Endothelial cell of umbilical vein (primary cell): ENCODE results near the gene TNFRSF4. TPM values are rescaled to one million over a fixed set of nuclear protein-coding genes. Genes with fewer than 3 reads are reported as not detected.

Experiments used
- BruUV-seq: library from RNA; stranded (reverse); fragments of 400-500 nt; replicated peaks from 2 replicates; lab custom pipeline; 2021; lab: Mats Ljungman, UMichigan
- CTCF ChIA-PET: fragments of 300-600, 350-600 bp; sonication (Branson Sonifier 250); formaldehyde crosslinking; loops from one replicate; lab custom pipeline; 2021; ENCODE audit warnings: antibody characterized with exemption, inconsistent platforms; lab: Charles Lee
- POLR2A ChIA-PET: fragments of 300-600, 350-600 bp; sonication (Branson Sonifier 250); formaldehyde crosslinking; loops from one replicate; lab custom pipeline; 2021; ENCODE audit warnings: antibody characterized with exemption, inconsistent platforms; lab: Charles Lee
- DNase-seq: peaks from one replicate; pipeline ENCODE4 v3.0.0-alpha.2; 2011; ENCODE audit warnings: low read depth, low spot score
- FAIRE-seq: peaks from 2 replicates; lab custom pipeline; 2011; peaks lifted over from hg19 to GRCh38; lab: Jason Lieb, UNC
- H2AFZ ChIP-seq: 2 replicates; pipeline ENCODE4 v1.6.0; 2012; ENCODE audit warnings: low read depth, low read length, control low read depth, inconsistent platforms
- H3K27ac ChIP-seq: 2 replicates; pipeline ENCODE4 v1.5.1; 2011; ENCODE audit warnings: low read depth, mild to moderate bottlenecking, control low read depth, low read length, moderate library complexity; ENCODE audit not compliant: insufficient read depth
- H3K27me3 ChIP-seq, 2 experiments: 2 replicates each; pipeline versions ENCODE4 v1.6.0 to v1.6.1; 2011; ENCODE audit warnings: low read length in 2 of 2, mixed read lengths in 1 of 2; ENCODE audit not compliant: control insufficient read depth in 2 of 2, insufficient read depth in 2 of 2
- H3K36me3 ChIP-seq, 2 experiments: 2 replicates in 1 of 2; 3 replicates in 1 of 2; pipeline ENCODE4 v1.5.1; 2011; ENCODE audit warnings: low read length in 2 of 2, mild to moderate bottlenecking in 1 of 2, moderate library complexity in 1 of 2; ENCODE audit not compliant: control insufficient read depth in 2 of 2, insufficient read depth in 2 of 2; ENCODE audit errors: extremely low read depth in 1 of 2
- H3K4me1 ChIP-seq: 3 replicates; pipeline ENCODE4 v1.5.1; 2011; ENCODE audit warnings: mild to moderate bottlenecking, low read length; ENCODE audit not compliant: control insufficient read depth, insufficient read depth; ENCODE audit errors: extremely low read depth
- H3K4me2 ChIP-seq: 2 replicates; pipeline ENCODE4 v1.6.1; 2011; ENCODE audit warnings: low read length, control low read depth, mixed read lengths; ENCODE audit not compliant: insufficient read depth
- H3K4me3 ChIP-seq, 3 experiments: fragments of 200-600 bp in 1 of 3; sonication (generic), shearing (Covaris generic) in 1 of 3; replicated peaks in 1 of 3; 2 replicates each; pipeline ENCODE4 v1.5.1; 2011 to 2016; ENCODE audit warnings: control low read depth in 3 of 3, low read length in 3 of 3, mild to moderate bottlenecking in 2 of 3, inconsistent platforms in 1 of 3, low read depth in 1 of 3, moderate library complexity in 1 of 3; ENCODE audit not compliant: insufficient read depth in 1 of 3
- H3K79me2 ChIP-seq: 2 replicates; pipeline ENCODE4 v1.6.0; 2012; ENCODE audit warnings: low read length, inconsistent platforms; ENCODE audit not compliant: control insufficient read depth, insufficient read depth
- H3K9ac ChIP-seq: replicated peaks from 2 replicates; pipeline ENCODE3; 2011; ENCODE audit warnings: low read length, control low read depth; ENCODE audit not compliant: insufficient read depth; ENCODE audit errors: extremely low read depth
- H3K9me1 ChIP-seq: replicated peaks from 3 replicates; pipeline ENCODE4 v1.6.0; 2011; ENCODE audit warnings: mild to moderate bottlenecking, low read length; ENCODE audit not compliant: control insufficient read depth, insufficient read depth; ENCODE audit errors: extremely low read depth
- H3K9me3 ChIP-seq: replicated peaks from 2 replicates; pipeline ENCODE4 v1.5.1; 2012; ENCODE audit warnings: low read length, inconsistent platforms; ENCODE audit not compliant: control insufficient read depth, insufficient read depth
- H4K20me1 ChIP-seq: replicated peaks from 2 replicates; pipeline ENCODE3; 2011; ENCODE audit warnings: mild to moderate bottlenecking, low read length; ENCODE audit not compliant: control insufficient read depth, insufficient read depth; ENCODE audit errors: extremely low read depth
- EZH2 ChIP-seq: IDR thresholded peaks from 2 replicates; pipeline ENCODE4 v1.6.1; 2012; ENCODE audit warnings: borderline replicate concordance, low read depth, mild to moderate bottlenecking, moderate library complexity, low read length, inconsistent platforms; ENCODE audit not compliant: severe bottlenecking
- FOS ChIP-seq: IDR thresholded peaks from 2 replicates; pipeline ENCODE4 v1.6.1; 2011; ENCODE audit warnings: mild to moderate bottlenecking, low read length, moderate library complexity, borderline replicate concordance; ENCODE audit not compliant: insufficient read depth
- GATA2 ChIP-seq: IDR thresholded peaks from 2 replicates; pipeline ENCODE4 v1.7.0; 2011; ENCODE audit warnings: low read depth, mild to moderate bottlenecking, moderate library complexity, mixed read lengths, low read length; ENCODE audit not compliant: insufficient read length, insufficient read depth
- dilution Hi-C: fragments of 300-500 bp; cut with MboI; formaldehyde crosslinking; loops from one replicate; pipeline ENCODE4 v1.15.0; 2019; ENCODE audit warnings: low sequenced_read_pairs; ENCODE audit not compliant: extremely low pct_ligation_motif_present
- intact Hi-C: fragments of 100-400 bp; cut with micrococcal nuclease; formaldehyde crosslinking; loops from one replicate; pipeline ENCODE4 v1.10.0; 2022
- polyA plus RNA-seq, 4 experiments: library from polyadenylated mRNA; depleted of rRNA in 3 of 4; stranded (reverse) in 3 of 4; unstranded in 1 of 4; fragments of >200 nt; gene quantifications; 2 replicates each; pipeline versions ENCODE4 v1.2.1 to v1.2.3, GENCODE V29; 2011 to 2012; ENCODE audit warnings: missing spikeins in 1 of 4
- total RNA-seq: library from RNA; stranded (reverse); gene quantifications from 2 replicates; pipeline ENCODE4 v1.2.3, GENCODE V29; 2021
- TF ChIP-seq, protein P1 (sequence below): IDR thresholded peaks from 2 replicates; pipeline ENCODE4 v1.6.1; 2011; ENCODE audit not compliant: insufficient read depth, insufficient read length
- TF ChIP-seq, protein P2 (sequence below), 2 donors: IDR thresholded peaks; 1 replicate in 1 of 2; 2 replicates in 1 of 2; pipeline ENCODE4 v1.5.1; 2011; ENCODE audit warnings: low read length in 2 of 2, mild to moderate bottlenecking in 2 of 2, moderate library complexity in 2 of 2, control low read depth in 1 of 2, inconsistent platforms in 1 of 2, low read depth in 1 of 2; ENCODE audit not compliant: insufficient read depth in 1 of 2; ENCODE audit errors: extremely low read depth in 1 of 2

The TNFRSF4 gene
- total and polyA plus RNA-seq, 2 donors (not counting 3 experiments of a cell fraction or from before 2014, with no cell fraction given) = 0.55 to 1.5 TPM

DNA sequence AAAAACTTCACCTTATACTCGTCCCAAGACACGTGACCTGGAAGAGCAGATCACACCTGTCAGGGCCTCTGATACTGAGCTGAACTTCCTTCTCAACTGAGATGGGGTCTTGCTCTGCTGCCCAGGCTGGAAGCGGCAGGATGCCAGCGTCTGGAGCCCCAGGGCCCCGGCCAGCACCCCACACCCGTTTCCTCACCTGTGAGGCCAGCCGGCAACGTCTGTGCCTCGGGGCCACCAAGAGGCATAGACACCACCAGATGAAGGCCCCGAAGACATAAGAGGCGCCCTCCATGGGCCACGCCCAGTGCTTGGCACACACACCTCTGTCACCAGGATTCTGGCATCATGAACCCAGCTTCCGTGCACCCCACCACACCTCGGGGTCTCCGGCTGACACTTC is 9.4 kb upstream of the TNFRSF4 start:
- no peaks in the 10 kb centered on the region for H3K9me1 ChIP-seq

More for the DNA sequence above, 9.4 kb upstream of the TNFRSF4 start:
- Histone ChIP-seq H3K27ac (no peak overlapping the region), H2AFZ (no peak overlapping the region), H3K9ac (no peak overlapping the region), H4K20me1 (no peaks in the 10 kb centered on the region), H3K9me3 (no peaks in the 10 kb centered on the region), H3K36me3 (peaks cover 4 to 53% of the 10 kb centered on the region in 2 experiments), H3K4me3 (no peak overlapping the region), H3K79me2 (peaks cover 28% of the 10 kb centered on the region), H3K4me2 (no peak overlapping the region), H3K4me1 (no peaks in the 10 kb centered on the region), H3K27me3 (no peaks in the 10 kb centered on the region)
- BruUV-seq = no TSS peak
- no peak for DNase-seq
- dilution Hi-C loops = no loop called here
- TF ChIP-seq EZH2 (no peak), GATA2 (no peak), FOS (no peak)
- TF ChIP-seq, protein P1, sequence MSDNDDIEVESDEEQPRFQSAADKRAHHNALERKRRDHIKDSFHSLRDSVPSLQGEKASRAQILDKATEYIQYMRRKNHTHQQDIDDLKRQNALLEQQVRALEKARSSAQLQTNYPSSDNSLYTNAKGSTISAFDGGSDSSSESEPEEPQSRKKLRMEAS = no peak
- TF ChIP-seq, protein P2, sequence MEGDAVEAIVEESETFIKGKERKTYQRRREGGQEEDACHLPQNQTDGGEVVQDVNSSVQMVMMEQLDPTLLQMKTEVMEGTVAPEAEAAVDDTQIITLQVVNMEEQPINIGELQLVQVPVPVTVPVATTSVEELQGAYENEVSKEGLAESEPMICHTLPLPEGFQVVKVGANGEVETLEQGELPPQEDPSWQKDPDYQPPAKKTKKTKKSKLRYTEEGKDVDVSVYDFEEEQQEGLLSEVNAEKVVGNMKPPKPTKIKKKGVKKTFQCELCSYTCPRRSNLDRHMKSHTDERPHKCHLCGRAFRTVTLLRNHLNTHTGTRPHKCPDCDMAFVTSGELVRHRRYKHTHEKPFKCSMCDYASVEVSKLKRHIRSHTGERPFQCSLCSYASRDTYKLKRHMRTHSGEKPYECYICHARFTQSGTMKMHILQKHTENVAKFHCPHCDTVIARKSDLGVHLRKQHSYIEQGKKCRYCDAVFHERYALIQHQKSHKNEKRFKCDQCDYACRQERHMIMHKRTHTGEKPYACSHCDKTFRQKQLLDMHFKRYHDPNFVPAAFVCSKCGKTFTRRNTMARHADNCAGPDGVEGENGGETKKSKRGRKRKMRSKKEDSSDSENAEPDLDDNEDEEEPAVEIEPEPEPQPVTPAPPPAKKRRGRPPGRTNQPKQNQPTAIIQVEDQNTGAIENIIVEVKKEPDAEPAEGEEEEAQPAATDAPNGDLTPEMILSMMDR (IDR thresholded peaks at IDR 0.05; ENCODE audit: extremely low read depth in 1 of 2, insufficient read depth in 1 of 2, low read depth in 1 of 2, low read length in 2 of 2) = no peak
- CTCF ChIA-PET = no interaction called here
- intact Hi-C loops = no loop called here
- POLR2A ChIA-PET = no interaction called here
- FAIRE-seq = no peak
